ENCODE results near the gene JAM2. TPM values are rescaled to one million over a fixed set of nuclear protein-coding genes. Genes with fewer than 3 reads are reported as not detected.

Gene JAM2
- total RNA-seq, 2 donors from 2014 or later, result 12.3 to 15.6 TPM

DNA sequence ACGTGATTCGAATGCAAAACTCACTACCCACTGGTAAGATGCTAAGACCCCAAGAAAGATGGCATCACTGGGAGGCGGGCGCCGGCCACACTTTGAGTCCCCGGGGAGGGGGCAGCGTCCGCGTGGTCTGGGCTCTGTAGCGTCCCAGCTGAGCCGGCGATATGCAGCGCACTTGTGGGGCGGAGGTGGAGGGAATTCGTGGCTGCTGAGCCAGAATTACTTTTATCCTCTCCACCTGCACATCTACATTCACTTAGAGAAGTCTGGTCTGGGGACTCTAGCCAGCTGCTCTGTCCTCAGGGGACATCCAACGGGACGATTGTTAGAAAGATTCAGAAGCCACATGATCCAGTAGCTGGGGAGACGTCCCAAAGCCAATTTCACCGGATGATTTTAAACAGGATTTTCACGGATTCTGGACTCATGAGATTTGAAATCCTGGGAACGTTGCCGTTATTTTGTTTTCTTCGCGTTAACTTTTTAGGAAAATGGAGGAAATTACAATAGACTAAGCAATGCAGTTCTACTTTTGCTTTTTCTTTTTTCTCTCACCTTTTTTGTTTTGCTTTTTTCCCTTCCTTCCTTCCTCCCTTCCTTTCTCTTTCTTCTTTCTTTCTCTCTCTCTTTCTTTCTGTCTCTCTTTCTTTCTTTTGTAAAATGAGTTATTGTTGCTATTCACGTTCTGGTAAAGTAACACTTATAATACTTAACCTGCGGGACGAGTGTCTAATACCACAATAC, 1.3 kb downstream of the JAM2 start:
- Histone ChIP-seq H3K27me3 (no peaks in the 10 kb centered on the region), H3K4me3 (peak overlapping the region; percentile 68 to 85), H3K9me3 (no peaks in the 10 kb centered on the region), H3K4me1 (peaks cover 0 to 16% of the 10 kb centered on the region in 2 donors), H3K36me3 (no peaks in the 10 kb centered on the region), H3K27ac (peak overlapping the region; percentile 81 to 90)
- TF ChIP-seq, protein P1, sequence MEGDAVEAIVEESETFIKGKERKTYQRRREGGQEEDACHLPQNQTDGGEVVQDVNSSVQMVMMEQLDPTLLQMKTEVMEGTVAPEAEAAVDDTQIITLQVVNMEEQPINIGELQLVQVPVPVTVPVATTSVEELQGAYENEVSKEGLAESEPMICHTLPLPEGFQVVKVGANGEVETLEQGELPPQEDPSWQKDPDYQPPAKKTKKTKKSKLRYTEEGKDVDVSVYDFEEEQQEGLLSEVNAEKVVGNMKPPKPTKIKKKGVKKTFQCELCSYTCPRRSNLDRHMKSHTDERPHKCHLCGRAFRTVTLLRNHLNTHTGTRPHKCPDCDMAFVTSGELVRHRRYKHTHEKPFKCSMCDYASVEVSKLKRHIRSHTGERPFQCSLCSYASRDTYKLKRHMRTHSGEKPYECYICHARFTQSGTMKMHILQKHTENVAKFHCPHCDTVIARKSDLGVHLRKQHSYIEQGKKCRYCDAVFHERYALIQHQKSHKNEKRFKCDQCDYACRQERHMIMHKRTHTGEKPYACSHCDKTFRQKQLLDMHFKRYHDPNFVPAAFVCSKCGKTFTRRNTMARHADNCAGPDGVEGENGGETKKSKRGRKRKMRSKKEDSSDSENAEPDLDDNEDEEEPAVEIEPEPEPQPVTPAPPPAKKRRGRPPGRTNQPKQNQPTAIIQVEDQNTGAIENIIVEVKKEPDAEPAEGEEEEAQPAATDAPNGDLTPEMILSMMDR (IDR thresholded peaks at IDR 0.05), result no peak
- no peak for DNase-seq (ENCODE audit: low spot score)

DNA sequence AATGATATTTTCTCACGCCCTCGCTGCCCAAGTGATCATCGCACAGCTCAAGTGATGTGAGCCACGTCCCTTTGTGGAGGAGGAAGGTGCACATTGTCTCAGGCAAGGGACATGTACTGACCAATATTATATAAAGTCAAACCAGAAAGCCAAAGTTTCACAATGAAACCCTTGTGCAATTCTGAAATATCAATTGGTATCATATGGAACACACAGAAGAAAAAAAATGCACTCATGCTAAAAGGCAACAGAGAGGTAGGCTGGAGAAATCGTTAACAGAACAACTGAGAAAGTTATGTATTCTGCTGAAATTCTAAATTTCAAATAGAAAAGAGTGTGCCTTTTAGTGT, 1.9 kb downstream of the JAM2 start:
- Histone ChIP-seq H3K4me1 (peaks cover 0 to 16% of the 10 kb centered on the region in 2 donors), H3K27me3 (no peaks in the 10 kb centered on the region), H3K27ac (peak overlapping the region in 1 of 2 donors; percentile 90)

DNA sequence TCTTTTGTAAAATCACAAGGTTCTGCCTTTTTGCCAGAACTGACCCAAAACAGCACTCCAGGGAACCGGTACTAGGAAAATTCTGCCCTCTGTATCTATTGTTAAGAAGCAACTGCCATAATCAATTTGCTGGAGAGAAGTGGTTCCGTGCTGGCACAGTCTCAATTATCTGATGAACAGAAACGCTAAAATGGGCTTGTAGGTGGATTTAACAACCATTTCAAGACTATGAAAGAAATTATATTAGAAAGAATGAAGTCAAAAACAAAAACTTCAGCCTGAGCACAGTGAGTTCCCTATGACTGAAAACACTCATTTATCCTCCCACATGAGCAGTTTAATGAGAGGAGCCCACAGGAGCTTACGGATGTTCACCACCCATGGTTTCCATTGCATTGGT, 4.4 kb downstream of the JAM2 start:
- TF ChIP-seq, protein P1 (IDR thresholded peaks at IDR 0.05), result no peak
- Histone ChIP-seq H3K27me3 (no peaks in the 10 kb centered on the region), H3K4me3 (no peak overlapping the region), H3K36me3 (no peaks in the 10 kb centered on the region), H3K9me3 (no peaks in the 10 kb centered on the region), H3K4me1 (peaks cover 0 to 8% of the 10 kb centered on the region in 2 donors), H3K27ac (no peak overlapping the region)
- DNase-seq (ENCODE audit: low spot score), result no peak

More for the DNA sequence above, 1.9 kb downstream of the JAM2 start:
- H3K9me3 ChIP-seq, result no peaks in the 10 kb centered on the region
- TF ChIP-seq, protein P1 (IDR thresholded peaks at IDR 0.05), result no peak
- no peak for DNase-seq (ENCODE audit: low spot score)
- no peaks in the 10 kb centered on the region for H3K36me3 ChIP-seq
- H3K4me3 ChIP-seq, result peak overlapping the region; percentile 68 to 85

GRCh38 chr21:25646474-25646873, 7.4 kb downstream of the JAM2 start:
- TF ChIP-seq, protein P1 (IDR thresholded peaks at IDR 0.05), result no peak
- no peaks in the 10 kb centered on the region for H3K27me3 ChIP-seq
- H3K27ac ChIP-seq, result no peak overlapping the region
- H3K4me3 ChIP-seq, result no peak overlapping the region
- no peaks in the 10 kb centered on the region for H3K36me3 ChIP-seq
- no peaks in the 10 kb centered on the region for H3K4me1 ChIP-seq
- no peak for DNase-seq (ENCODE audit: low spot score)
- H3K9me3 ChIP-seq, result no peaks in the 10 kb centered on the region

DNA sequence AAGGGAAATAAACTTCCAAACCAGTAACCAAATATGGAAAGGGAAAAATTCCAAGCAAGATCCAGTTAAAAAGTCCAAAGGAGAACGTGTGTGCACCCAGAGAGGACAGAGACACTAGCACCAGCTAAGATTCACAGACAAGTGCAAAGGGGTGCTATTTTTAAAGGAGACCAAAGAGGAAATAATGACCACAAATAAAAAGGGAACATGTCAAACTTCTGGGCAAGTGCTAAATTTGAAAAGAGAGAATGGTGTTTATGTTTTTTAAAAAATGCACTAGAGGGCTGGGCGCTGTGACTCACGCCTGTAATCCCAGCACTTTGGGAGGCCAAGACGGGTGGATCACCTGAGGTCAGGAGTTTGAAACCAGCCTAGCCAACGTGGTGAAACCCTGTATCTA, 8.6 kb downstream of the JAM2 start:
- Histone ChIP-seq H3K4me1 (no peaks in the 10 kb centered on the region), H3K27ac (no peak overlapping the region), H3K36me3 (no peaks in the 10 kb centered on the region), H3K4me3 (no peak overlapping the region), H3K9me3 (no peaks in the 10 kb centered on the region), H3K27me3 (no peaks in the 10 kb centered on the region)
- DNase-seq (ENCODE audit: low spot score), result no peak
- TF ChIP-seq, protein P1 (IDR thresholded peaks at IDR 0.05), result no peak

- no peak for DNase-seq (ENCODE audit: low spot score)
- no peaks in the 10 kb centered on the region for H3K9me3 ChIP-seq
- no peak overlapping the region for H3K4me3 ChIP-seq
- H3K4me1 ChIP-seq, result no peaks in the 10 kb centered on the region
- TF ChIP-seq, protein P1 (IDR thresholded peaks at IDR 0.05), result no peak
- no peaks in the 10 kb centered on the region for H3K36me3 ChIP-seq
- H3K27me3 ChIP-seq, result no peaks in the 10 kb centered on the region
- no peak overlapping the region for H3K27ac ChIP-seq
These were observed 10.1 kb downstream of the JAM2 start for GRCh38 chr21:25649146-25649545.
